ENCODE measurements around the gene REN. TPM values are rescaled to one million over a fixed set of nuclear protein-coding genes. Genes with fewer than 3 reads are reported as not detected.

The REN gene
- total and polyA plus RNA-seq, 2 of the 8 experiments (the other 6 are each of a cell fraction or from before 2014, with no cell fraction given) = 0.05 TPM; not detected in 1

GRCh38 chr1:204114606-204115005, 51.5 kb downstream of the REN start:
- 96% methylated on average over 4 of the region's 4 CpGs; no CpG with 5 or more reads in 1 of the 2 experiments for WGBS, 2 experiments (ENCODE audit: extremely low coverage in 1 of 2, insufficient coverage in 1 of 2, insufficient read length in 1 of 2, insufficient replicate concordance in 2 of 2, low coverage in 1 of 2, low lambda C conversion rate in 2 of 2, missing lambda C conversion rate in 1 of 2)
- no peak overlapping the region for H3K4me3 ChIP-seq (ENCODE audit: extremely low read depth in 1 of 4, insufficient read depth in 2 of 4, low read depth in 3 of 4, low read length in 4 of 4)
- H3K27me3 ChIP-seq (replicated peaks in 1 of 4; ENCODE audit: control insufficient read depth in 3 of 4, extremely low read depth in 1 of 4, insufficient read depth in 3 of 4, low read length in 3 of 4) = no peaks in the 10 kb centered on the region; a peak in 1 of 7 replicates
- H3K79me1 ChIP-seq (ENCODE audit: low read depth, low read length) = peaks cover 23% of the 10 kb centered on the region
- H2BK120ac ChIP-seq (replicated peaks; ENCODE audit: low read depth, low read length) = no peak overlapping the region
- H2AK5ac ChIP-seq (ENCODE audit: low read depth, low read length) = peak overlapping the region; percentile 13; the same call in 1 of the 2 replicates
- peak overlapping the region; percentile 27; the same call in 1 of the 2 replicates for H3K18ac ChIP-seq (ENCODE audit: extremely low read depth, low read length)
- no peaks in the 10 kb centered on the region for H3K9me3 ChIP-seq (ENCODE audit: insufficient read depth in 2 of 2, low read depth in 1 of 2, low read length in 1 of 2)
- H4K8ac ChIP-seq (ENCODE audit: extremely low read depth, insufficient read depth, low read length) = no peak overlapping the region
- H3K14ac ChIP-seq (ENCODE audit: insufficient read length) = no peak overlapping the region
- peaks cover 0 to 18% (median 13%) of the 10 kb centered on the region in 4 experiments; a peak in 6 of 7 replicates for H3K4me1 ChIP-seq (replicated peaks in 1 of 4; ENCODE audit: control insufficient read depth in 3 of 4, insufficient read depth in 4 of 4, low read length in 3 of 4)
- H2BK12ac ChIP-seq (ENCODE audit: low read depth, low read length) = no peak overlapping the region
- H3K4ac ChIP-seq (replicated peaks; ENCODE audit: insufficient read length, low read depth, low read length) = no peak overlapping the region
- peaks cover 14 to 49% (median 30%) of the 10 kb centered on the region in 4 experiments for H3K36me3 ChIP-seq (ENCODE audit: control insufficient read depth in 2 of 4, insufficient read depth in 4 of 4, low read length in 3 of 4)
- DNase-seq (ENCODE audit: low read depth in 1 of 2, low spot score in 2 of 2) (no peak), FAIRE-seq (no peak)
- H3K23me2 ChIP-seq (ENCODE audit: low read depth, low read length) = no peaks in the 10 kb centered on the region
- POLR2A ChIA-PET (ENCODE audit: partially characterized antibody) = interaction anchor here (0.7 to 1.8 kb wide), 2 partner anchors 20 to 36 kb away, joined by 3 to 5 read pairs; no protein-coding TSS in a partner anchor
- no peak overlapping the region for H3K56ac ChIP-seq (replicated peaks; ENCODE audit: insufficient read length, low read depth, low read length)
- no peak for TF ChIP-seq TEAD4 (IDR thresholded peaks at IDR 0.05; ENCODE audit: low read depth, low read length)
- no peak for TF ChIP-seq CBX8 (IDR thresholded peaks at IDR 0.05; ENCODE audit: borderline replicate concordance, low read depth, low read length)
- no peak for TF ChIP-seq CEBPB (IDR thresholded peaks at IDR 0.05; ENCODE audit: low read depth, low read length)
- TF ChIP-seq RBBP5 (IDR thresholded peaks at IDR 0.05; ENCODE audit: borderline replicate concordance, low read depth, low read length) = no peak
- no peak for TF ChIP-seq CTBP2 (IDR thresholded peaks at IDR 0.05; ENCODE audit: borderline replicate concordance, insufficient read depth, insufficient read length, low read length)
- no peak for TF ChIP-seq SUZ12 (IDR thresholded peaks at IDR 0.05; ENCODE audit: low read length)
- TF ChIP-seq GABPA (IDR thresholded peaks at IDR 0.05; ENCODE audit: borderline replicate concordance, insufficient read depth, low read length) = no peak
- TF ChIP-seq TBP (IDR thresholded peaks at IDR 0.05; ENCODE audit: low read depth, low read length) = no peak
- H3K9ac ChIP-seq (replicated peaks in 1 of 4; ENCODE audit: extremely low read depth in 1 of 4, low read depth in 3 of 4, low read length in 3 of 4) = no peak overlapping the region
- H3K23ac ChIP-seq (ENCODE audit: insufficient read length) = no peak overlapping the region
- no peak overlapping the region for H2BK20ac ChIP-seq (ENCODE audit: low read length)
- peaks cover 5 to 78% of the 10 kb centered on the region in 2 experiments; a peak in 3 of 4 replicates for H3K79me2 ChIP-seq (ENCODE audit: control insufficient read depth in 1 of 2, insufficient read depth in 2 of 2, low read length in 2 of 2)
- no peak overlapping the region for H3K4me2 ChIP-seq (ENCODE audit: insufficient read depth in 1 of 2, low read depth in 2 of 2, low read length in 2 of 2)
- H4K91ac ChIP-seq (replicated peaks; ENCODE audit: insufficient read length, low read length) = no peak overlapping the region
- H2AFZ ChIP-seq (ENCODE audit: low read length) = no peak overlapping the region
- peaks cover 13 to 24% of the 10 kb centered on the region in 2 experiments for H4K20me1 ChIP-seq (replicated peaks in 1 of 2; ENCODE audit: control insufficient read depth in 1 of 2, insufficient read depth in 2 of 2, low read length in 2 of 2)
- H2BK15ac ChIP-seq (ENCODE audit: low read length) = 0 out of 2 replicates have a peak overlapping the region, but pooled peaks have one; percentile 61
- peak overlapping the region; percentile 35; the same call in 1 of the 2 replicates for H2BK5ac ChIP-seq (ENCODE audit: low read depth, low read length)
- no peak overlapping the region for H4K5ac ChIP-seq (ENCODE audit: insufficient read length, low read depth, low read length)
- no peak overlapping the region for H3K27ac ChIP-seq (ENCODE audit: low read depth, low read length)
- CTCF ChIA-PET (ENCODE audit: partially characterized antibody) = interaction anchor here (1.3 to 7.6 kb wide), 5 partner anchors 12 to 244 kb away, joined by 3 to 105 read pairs (median 7); no protein-coding TSS in a partner anchor
